HG03460 (cell line): ENCODE measurements around the gene CRADD.

Source experiments
- ATAC-seq: cut with Tn5 transposase; IDR thresholded peaks from one replicate; pipeline ENCODE4 v1.9.1; 2021; ENCODE audit not compliant: unreplicated experiment

CRADD gene

GRCh38 chr12:93804392-93805179, 127.4 kb downstream of the CRADD start:
- no peak for ATAC-seq

GRCh38 chr12:93805736-93806141, 128.6 kb downstream of the CRADD start:
- no peak for ATAC-seq

- ATAC-seq = no peak
Observed at GRCh38 chr12:93807354-93807753, 130.2 kb downstream of the CRADD start.

DNA sequence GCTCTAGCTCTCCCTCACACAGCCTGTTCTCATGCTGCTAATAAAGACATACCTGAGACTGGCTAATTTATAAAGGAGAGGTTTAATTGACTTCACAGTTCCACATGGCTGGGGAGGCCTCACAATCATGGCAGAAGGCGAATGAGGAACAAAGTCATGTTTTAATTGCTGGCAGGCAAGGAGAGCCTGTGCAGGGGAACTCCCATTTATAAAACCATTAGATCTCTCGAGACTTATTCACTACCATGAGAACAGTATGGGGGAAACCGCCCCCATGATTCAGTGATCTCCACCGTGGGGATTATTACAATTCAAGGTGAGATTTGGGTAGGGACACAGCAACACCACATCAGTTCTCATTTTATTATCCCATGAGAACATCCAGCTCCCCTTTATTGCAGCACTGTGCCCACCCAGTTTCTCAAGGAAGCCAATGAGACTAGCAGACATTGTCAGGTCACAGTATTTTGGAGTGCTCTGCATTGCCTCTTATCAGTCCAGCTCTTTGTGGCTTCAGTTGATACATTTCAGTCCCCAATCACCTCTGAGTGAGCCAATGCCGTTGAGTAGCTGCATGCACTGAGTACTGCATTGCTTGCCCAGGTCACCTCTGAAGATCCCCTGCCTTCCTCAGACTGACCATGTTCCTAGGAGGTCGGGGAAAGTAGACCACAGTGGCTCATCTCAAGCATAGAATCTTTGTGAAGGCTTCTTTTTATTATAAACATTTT, 131.2 kb downstream of the CRADD start:
- ATAC-seq = no peak

DNA sequence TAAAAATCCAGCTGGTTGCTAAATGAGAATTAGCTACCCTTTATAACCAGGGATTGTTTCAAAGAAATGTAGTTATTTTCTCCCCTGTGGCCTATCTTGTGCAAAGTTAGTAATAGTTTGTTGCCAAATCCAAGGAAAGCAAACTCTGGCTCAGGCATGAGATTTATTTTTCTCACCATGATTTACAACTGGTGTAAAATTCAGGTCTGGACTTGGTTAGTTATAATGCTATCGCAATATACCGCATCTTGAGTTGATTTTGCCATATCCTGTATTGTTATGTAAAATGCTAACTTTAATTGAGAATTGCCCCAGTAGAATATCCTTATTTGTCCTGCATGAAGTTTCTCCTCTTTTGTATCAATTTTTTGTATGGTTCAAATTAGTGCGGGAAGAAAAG, 135.5 kb downstream of the CRADD start:
- no peak for ATAC-seq

GRCh38 chr12:93813186-93813585, 136.0 kb downstream of the CRADD start:
- no peak for ATAC-seq

DNA sequence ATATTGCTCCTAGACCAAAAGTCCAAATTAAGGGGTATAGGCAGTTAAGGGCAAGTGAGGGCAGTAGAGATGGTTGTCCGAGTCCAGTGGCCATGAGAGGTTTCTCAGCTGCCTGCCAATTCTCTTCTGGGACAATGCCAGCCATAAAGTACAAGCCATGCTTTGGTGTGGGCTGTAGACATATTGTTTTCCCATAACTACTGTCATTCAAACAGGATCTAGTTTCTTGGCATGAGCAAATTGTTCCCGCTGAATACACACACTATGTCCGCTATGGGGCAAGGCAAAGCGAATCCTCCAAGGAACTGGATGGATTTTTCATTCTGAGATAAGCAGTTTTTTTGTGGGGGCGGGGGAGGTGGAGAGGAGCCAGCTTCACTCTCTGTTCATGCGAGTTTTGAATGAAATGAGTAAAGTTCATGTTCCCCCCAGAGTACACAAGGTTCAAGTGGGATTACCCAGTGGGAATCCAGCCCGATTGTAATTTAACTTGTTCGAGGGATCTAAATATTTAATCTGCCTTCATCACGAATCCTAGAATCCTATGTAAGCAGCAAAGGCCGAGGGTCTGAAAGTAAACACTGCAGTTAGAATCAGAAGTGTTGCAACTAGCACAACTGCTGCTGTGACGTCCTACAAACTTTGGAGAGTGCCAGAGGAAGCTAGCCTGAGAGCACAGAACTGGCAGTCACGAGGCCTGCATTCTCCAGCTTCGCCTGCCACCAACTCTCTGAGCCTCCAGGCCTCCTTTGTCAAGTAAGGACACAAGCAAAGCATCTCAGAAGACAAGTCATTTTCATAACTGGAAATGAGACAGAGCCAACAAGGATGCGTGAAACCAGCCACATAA, 137.0 kb downstream of the CRADD start:
- no peak for ATAC-seq

DNA sequence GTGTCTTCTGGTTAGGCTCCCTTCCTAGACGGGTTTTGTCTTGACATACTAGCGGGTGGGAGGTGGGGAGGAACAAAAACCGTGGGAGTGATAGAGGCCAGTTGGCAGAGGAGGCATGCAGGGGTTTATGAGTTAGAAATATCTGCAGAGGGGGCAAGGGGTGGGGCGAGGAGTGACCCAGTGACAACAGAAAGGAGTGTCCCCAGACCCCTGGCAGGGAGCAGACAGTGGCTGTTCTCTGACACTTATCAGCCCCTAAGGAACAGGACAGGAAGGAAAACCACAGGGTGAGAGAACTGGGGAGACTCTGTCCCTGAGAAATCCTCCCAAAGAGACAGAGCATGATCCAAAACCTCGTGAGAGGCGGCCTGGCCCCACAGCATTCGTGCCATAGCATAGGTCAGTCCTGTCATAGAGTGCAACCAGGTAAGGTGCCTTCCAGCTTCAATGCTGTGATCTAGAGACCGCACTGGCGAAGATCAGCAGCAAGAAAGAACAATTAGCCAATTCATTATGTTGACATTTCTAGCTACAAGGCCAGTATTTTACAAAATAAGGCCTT, 141.4 kb downstream of the CRADD start:
- no peak for ATAC-seq

GRCh38 chr12:93819050-93819491, 141.9 kb downstream of the CRADD start:
- ATAC-seq = no peak

- ATAC-seq = no peak
Observed at GRCh38 chr12:93823616-93824391, 146.6 kb downstream of the CRADD start.

DNA sequence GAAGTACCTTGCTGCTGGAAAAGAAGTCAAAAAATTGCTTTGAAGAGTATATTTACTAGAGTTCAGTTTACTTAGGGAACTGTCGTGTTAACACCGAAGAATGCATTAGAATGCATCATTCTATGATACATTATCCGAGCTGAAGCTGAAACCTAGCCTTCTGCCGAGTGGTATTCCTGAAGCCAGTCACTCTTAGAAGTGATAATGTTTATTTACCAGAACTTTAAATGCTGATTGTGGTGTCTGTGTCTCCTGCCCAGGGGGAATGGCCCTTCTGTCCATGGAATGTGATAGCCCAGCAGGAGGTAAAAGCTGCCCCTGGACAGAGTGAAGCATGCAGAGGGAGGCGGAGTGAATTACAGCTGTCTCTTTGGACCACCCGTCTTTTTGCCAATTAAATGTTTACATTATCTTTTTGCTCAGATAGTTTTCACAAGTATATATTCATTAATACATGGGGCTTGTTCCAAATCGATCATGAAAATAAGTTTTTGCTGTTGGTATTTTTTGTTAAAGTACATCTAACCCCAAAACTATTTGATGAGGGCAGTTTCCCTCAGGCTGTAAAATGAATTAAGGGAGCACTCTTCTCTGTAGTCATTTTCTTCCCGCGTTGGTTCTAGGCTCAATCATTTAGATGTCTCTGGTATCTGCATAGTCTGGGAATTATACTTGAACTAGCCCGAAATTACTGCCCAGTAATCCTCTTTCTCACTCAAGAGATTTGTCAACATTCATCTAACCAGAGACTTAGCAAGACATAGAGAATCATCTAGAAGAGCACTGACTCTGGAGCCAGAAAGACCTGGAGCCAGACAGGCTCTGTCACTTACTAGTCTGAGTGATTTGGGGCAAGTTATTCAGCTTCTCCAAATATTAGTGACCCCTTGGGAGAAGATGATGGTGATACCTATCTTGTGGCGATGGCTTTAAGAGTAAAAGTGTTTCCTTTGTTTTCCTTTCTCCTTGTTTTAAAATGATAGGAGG, 147.6 kb downstream of the CRADD start:
- ATAC-seq = no peak

GRCh38 chr12:93825501-93825888, 148.3 kb downstream of the CRADD start:
- ATAC-seq = no peak

DNA sequence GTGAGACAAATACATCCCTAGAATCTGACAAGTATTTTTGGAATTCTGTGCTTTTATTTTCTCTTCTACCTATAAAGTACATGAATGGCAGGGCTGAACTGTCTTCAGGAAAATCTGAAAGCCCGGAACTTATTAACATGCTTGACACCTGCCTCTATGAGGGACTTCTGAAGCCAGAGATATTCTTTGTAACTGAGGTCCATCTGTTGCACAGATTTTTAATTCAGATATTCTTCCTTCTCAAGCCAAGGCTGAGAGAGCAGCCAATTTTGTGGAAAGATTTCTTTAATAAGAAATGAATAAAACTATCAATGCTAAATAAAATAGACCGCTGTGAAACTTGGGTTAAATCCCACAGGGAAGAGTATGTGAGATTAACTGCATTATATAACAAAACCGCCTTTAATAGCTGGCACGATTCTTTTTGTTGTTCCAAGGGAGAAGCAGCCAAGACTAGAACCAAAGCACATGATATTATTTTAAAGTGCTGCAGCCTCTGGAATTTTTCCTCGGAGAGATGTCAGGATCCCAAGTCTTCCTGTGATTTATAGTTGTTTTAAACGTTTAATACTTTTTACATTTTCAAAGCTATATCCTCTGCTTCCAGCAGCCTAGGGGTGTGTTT, 148.9 kb downstream of the CRADD start:
- ATAC-seq = no peak

DNA sequence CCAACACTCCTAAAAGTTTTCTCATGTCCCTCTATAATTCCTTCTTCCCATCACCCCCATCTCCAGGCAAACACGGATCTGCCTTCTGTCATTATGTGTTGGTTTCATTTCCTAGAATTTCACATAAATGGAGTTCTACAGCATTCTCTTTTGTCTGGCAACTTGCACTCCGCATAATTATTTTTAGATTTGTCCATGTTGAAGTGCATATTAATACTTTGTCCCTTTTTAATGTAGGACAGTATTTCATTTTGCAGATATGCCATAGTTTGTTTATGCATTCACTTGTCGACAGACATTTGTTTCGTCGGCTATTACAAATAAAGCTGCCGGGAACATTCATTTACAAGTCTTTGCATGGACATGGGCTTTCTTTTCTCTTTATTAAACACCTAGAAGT, 150.0 kb downstream of the CRADD start:
- ATAC-seq = no peak

- no peak for ATAC-seq
Observed at GRCh38 chr12:93827669-93828068, 150.5 kb downstream of the CRADD start.

GRCh38 chr12:93829016-93829415, 151.8 kb downstream of the CRADD start:
- ATAC-seq = no peak

DNA sequence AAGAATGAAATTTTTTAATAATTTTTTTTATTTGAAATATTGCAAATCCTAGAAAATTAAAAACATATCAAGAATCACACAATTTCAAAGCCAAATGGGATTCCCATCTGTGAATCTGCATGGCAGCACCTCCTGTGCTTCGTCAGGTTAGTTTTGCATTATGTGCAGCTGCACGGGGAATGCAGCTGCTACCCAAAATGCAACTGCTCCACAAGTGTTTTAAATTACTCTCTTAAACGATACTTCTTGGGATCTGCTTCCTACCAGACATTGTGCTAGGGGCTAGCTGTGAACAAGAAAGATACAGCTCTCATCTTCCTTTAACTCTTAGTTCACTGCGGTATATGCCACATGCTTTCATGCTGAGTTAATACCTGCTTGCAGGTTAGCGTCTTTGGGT, 154.2 kb downstream of the CRADD start:
- ATAC-seq = no peak

DNA sequence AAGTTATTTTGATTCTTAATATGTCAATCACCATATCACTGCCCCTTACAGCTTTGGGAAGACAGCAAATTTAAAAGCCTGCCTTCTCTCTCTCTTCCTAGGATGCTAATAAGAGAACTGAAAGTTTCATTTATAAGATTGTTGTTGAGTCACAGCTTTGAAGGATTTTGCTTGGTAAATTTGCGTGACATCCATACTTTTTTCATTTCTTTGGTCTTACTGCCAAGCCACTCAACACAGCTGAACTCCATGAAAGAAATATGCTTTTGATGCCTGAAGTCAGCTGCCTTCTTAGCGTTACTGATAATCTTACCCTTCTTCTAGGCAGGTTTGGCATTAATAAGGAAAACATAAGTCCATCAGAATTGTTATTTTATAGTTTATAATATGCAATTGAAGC, 155.0 kb downstream of the CRADD start:
- no peak for ATAC-seq

GRCh38 chr12:93833946-93834345, 156.8 kb downstream of the CRADD start:
- no peak for ATAC-seq
